Measurements from ENCODE around the gene PIK3R1. TPM values are rescaled to one million over a fixed set of nuclear protein-coding genes. Genes with fewer than 3 reads are reported as not detected.

PIK3R1 gene
- total RNA-seq, 1 experiment from 2014 or later, result 11.3 TPM

GRCh38 chr5:68297656-68298055 is 82.1 kb downstream of the PIK3R1 start:
- DNase-seq, result no peak
- Histone ChIP-seq H3K18ac (ENCODE audit: insufficient read length, low read depth, low read length) (no peak overlapping the region), H2BK20ac (ENCODE audit: low read depth, low read length, poor library complexity, severe bottlenecking) (no peak overlapping the region), H2BK5ac (ENCODE audit: insufficient read length, low read length) (no peak overlapping the region), H3K23ac (ENCODE audit: insufficient read length, low read depth, low read length) (no peak overlapping the region), H4K5ac (ENCODE audit: insufficient read length, low read depth, low read length) (no peak overlapping the region), H2BK15ac (ENCODE audit: low read depth, low read length) (no peak overlapping the region), H3K27ac (ENCODE audit: insufficient read length, low read depth, low read length) (no peak overlapping the region), H3K4me1 (ENCODE audit: insufficient read depth, low read length) (no peaks in the 10 kb centered on the region), H2AK5ac (ENCODE audit: insufficient read length, low read length) (no peak overlapping the region), H3K14ac (ENCODE audit: insufficient read depth, low read length) (no peak overlapping the region), H2AFZ (ENCODE audit: low read length) (no peak overlapping the region), H3K9ac (ENCODE audit: extremely low read depth, insufficient read length, low read length) (no peak overlapping the region), H3K4me2 (ENCODE audit: insufficient read depth, insufficient read length, low read length) (no peak overlapping the region), H3K9me3 (ENCODE audit: control insufficient read depth, low read depth, low read length) (no peaks in the 10 kb centered on the region), H4K20me1 (ENCODE audit: control insufficient read depth, insufficient read depth, insufficient read length) (no peaks in the 10 kb centered on the region), H3T11ph (ENCODE audit: low read length) (no peak overlapping the region), H3K27me3 (ENCODE audit: insufficient read depth, low read length) (no peaks in the 10 kb centered on the region), H3K56ac (ENCODE audit: insufficient read length, low read depth, low read length) (no peak overlapping the region), H3K79me1 (ENCODE audit: insufficient read depth, low read depth, low read length, poor library complexity, severe bottlenecking) (no peaks in the 10 kb centered on the region), H4K8ac (replicated peaks; ENCODE audit: insufficient read length, low read depth, low read length) (no peak overlapping the region), H2BK12ac (ENCODE audit: insufficient read length, low read depth, low read length) (no peak overlapping the region), H4K91ac (ENCODE audit: insufficient read length, low read depth, low read length) (no peak overlapping the region), H3K23me2 (ENCODE audit: insufficient read length, low read depth, low read length, poor library complexity, severe bottlenecking) (no peaks in the 10 kb centered on the region), H3K4ac (ENCODE audit: low read depth, low read length) (no peak overlapping the region), H2BK120ac (ENCODE audit: low read depth, low read length, poor library complexity, severe bottlenecking) (no peak overlapping the region), H3K79me2 (ENCODE audit: insufficient read depth, low read length) (no peaks in the 10 kb centered on the region)
- Mint-ChIP-seq H3K4me3 (no peak overlapping the region), H3K27ac (peak overlapping the region in 1 of 3 experiments; percentile 16; a peak in 3 of 7 replicates), H3K27me3 (ENCODE audit: low read depth) (no peaks in the 10 kb centered on the region), H3K4me1 (peaks cover 8 to 12% of the 10 kb centered on the region in 2 experiments), H3K36me3 (ENCODE audit: insufficient read depth in 1 of 3, low read depth in 3 of 3) (peaks cover 22 to 38% (median 31%) of the 10 kb centered on the region in 3 experiments), H3K9me3 (no peaks in the 10 kb centered on the region)
- TF ChIP-seq, protein P1, sequence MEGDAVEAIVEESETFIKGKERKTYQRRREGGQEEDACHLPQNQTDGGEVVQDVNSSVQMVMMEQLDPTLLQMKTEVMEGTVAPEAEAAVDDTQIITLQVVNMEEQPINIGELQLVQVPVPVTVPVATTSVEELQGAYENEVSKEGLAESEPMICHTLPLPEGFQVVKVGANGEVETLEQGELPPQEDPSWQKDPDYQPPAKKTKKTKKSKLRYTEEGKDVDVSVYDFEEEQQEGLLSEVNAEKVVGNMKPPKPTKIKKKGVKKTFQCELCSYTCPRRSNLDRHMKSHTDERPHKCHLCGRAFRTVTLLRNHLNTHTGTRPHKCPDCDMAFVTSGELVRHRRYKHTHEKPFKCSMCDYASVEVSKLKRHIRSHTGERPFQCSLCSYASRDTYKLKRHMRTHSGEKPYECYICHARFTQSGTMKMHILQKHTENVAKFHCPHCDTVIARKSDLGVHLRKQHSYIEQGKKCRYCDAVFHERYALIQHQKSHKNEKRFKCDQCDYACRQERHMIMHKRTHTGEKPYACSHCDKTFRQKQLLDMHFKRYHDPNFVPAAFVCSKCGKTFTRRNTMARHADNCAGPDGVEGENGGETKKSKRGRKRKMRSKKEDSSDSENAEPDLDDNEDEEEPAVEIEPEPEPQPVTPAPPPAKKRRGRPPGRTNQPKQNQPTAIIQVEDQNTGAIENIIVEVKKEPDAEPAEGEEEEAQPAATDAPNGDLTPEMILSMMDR (conservative IDR thresholded peaks at IDR 0.05), result no peak
- WGBS (ENCODE audit: extremely low coverage, insufficient read length, low lambda C conversion rate), result no CpG with 5 or more reads among the region's 4 CpGs

Data from H9 (cell line).